B cell (primary cell): ENCODE results near the gene GSG1L. TPM values are rescaled to one million over a fixed set of nuclear protein-coding genes. Genes with fewer than 3 reads are reported as not detected.

ENCODE experiments used
- ATAC-seq: fragments of 200-7000 bp; cut with Tn5 transposase; one replicate; pipeline ENCODE4 v1.10.0; 2021; ENCODE audit warnings: low read depth, mild to moderate bottlenecking, moderate number of reproducible peaks, moderate library complexity
- CTCF ChIA-PET: fragments of 350-600 bp; sonication (Branson Sonifier 250); formaldehyde crosslinking; loops from one replicate; lab custom pipeline; 2021; ENCODE audit warnings: antibody characterized with exemption, inconsistent platforms; lab: Charles Lee
- POLR2A ChIA-PET: fragments of 350-600 bp; sonication (Branson Sonifier 250); formaldehyde crosslinking; loops from one replicate; lab custom pipeline; 2021; ENCODE audit warnings: antibody characterized with exemption; lab: Charles Lee
- DNase-seq: peaks from one replicate; pipeline ENCODE4 v3.0.0; 2013
- H2AFZ ChIP-seq: 2 replicates; pipeline ENCODE4 v1.6.1; 2012; ENCODE audit warnings: mild to moderate bottlenecking, low read depth, low read length; ENCODE audit not compliant: insufficient read depth, poor library complexity, severe bottlenecking
- H3K27ac ChIP-seq, 2 donors: 1 replicate in 1 of 2; 2 replicates in 1 of 2; pipeline ENCODE4 v1.5.1; 2012 to 2013; ENCODE audit warnings: low read length in 2 of 2, mild to moderate bottlenecking in 2 of 2, moderate library complexity in 1 of 2
- H3K27me3 ChIP-seq, 4 experiments: fragments of 200-600 bp in 1 of 4; sonication (generic) in 1 of 4; replicated peaks in 1 of 4; 1 replicate in 2 of 4; 2 replicates in 2 of 4; pipeline versions ENCODE4 v1.6.1 to v1.7.0; 2013 to 2016; ENCODE audit warnings: low read length in 3 of 4, mild to moderate bottlenecking in 2 of 4, mixed read lengths in 1 of 4, moderate library complexity in 1 of 4; ENCODE audit not compliant: insufficient read depth in 4 of 4, control insufficient read depth in 3 of 4; ENCODE audit errors: control extremely low read depth in 1 of 4
- H3K36me3 ChIP-seq, 2 experiments: replicated peaks in 1 of 2; 1 replicate in 1 of 2; 2 replicates in 1 of 2; pipeline versions ENCODE4 v1.6.1 to v1.7.1; 2013; ENCODE audit warnings: low read length in 1 of 2; ENCODE audit not compliant: insufficient read depth in 2 of 2, control insufficient read depth in 1 of 2; ENCODE audit errors: control extremely low read depth in 1 of 2, extremely low read depth in 1 of 2
- H3K4me1 ChIP-seq, 2 donors: fragments of 200-600 bp in 1 of 2; sonication (generic) in 1 of 2; 1 replicate in 1 of 2; 2 replicates in 1 of 2; pipeline versions ENCODE4 v1.5.1 to v1.6.1; 2013 to 2017; ENCODE audit warnings: low read length in 2 of 2; ENCODE audit not compliant: control insufficient read depth in 2 of 2, insufficient read depth in 2 of 2
- H3K4me2 ChIP-seq: replicated peaks from 2 replicates; pipeline ENCODE3; 2012; ENCODE audit warnings: mild to moderate bottlenecking, low read depth, low read length; ENCODE audit not compliant: poor library complexity, severe bottlenecking
- H3K4me3 ChIP-seq, 5 experiments: fragments of 200-600 bp in 1 of 5; sonication (generic) in 1 of 5; 1 replicate in 3 of 5; 2 replicates in 2 of 5; pipeline versions ENCODE4 v1.5.1 to v1.7.0; 2011 to 2016; ENCODE audit warnings: low read length in 4 of 5, mild to moderate bottlenecking in 4 of 5, low read depth in 2 of 5, control low read depth in 1 of 5, moderate library complexity in 1 of 5; ENCODE audit not compliant: insufficient read depth in 1 of 5; ENCODE audit errors: control extremely low read depth in 1 of 5, extremely low read depth in 1 of 5
- H3K79me2 ChIP-seq: fragments of 200-600 bp; sonication (generic); one replicate; pipeline ENCODE4 v1.6.0; 2016; ENCODE audit warnings: low read length; ENCODE audit not compliant: control insufficient read depth, insufficient read depth
- H3K9ac ChIP-seq: fragments of 200-600 bp; sonication (generic); 2 replicates; pipeline ENCODE4 v1.6.1; 2017; ENCODE audit warnings: mild to moderate bottlenecking, low read length, moderate library complexity
- H3K9me3 ChIP-seq, 3 donors: one replicate each; pipeline versions ENCODE4 v1.6.1 to v1.7.1; 2013; ENCODE audit warnings: low read length in 2 of 3; ENCODE audit not compliant: control insufficient read depth in 2 of 3, insufficient read depth in 1 of 3; ENCODE audit errors: control extremely low read depth in 1 of 3
- H4K20me1 ChIP-seq: 2 replicates; pipeline ENCODE4 v1.6.0; 2012; ENCODE audit warnings: mild to moderate bottlenecking, low read length; ENCODE audit not compliant: insufficient read depth, control insufficient read depth, poor library complexity, severe bottlenecking
- H3K27ac Mint-ChIP-seq: one replicate; pipeline ENCODE4 v1.8.0; 2021; ENCODE audit warnings: mixed read lengths
- H3K27me3 Mint-ChIP-seq: one replicate; pipeline ENCODE4 v1.8.0; 2021; ENCODE audit warnings: mixed read lengths
- H3K4me1 Mint-ChIP-seq: one replicate; pipeline ENCODE4 v1.8.0; 2021; ENCODE audit warnings: mixed read lengths
- H3K4me3 Mint-ChIP-seq: one replicate; pipeline ENCODE4 v1.8.0; 2021; ENCODE audit warnings: mixed read lengths
- H3K9me3 Mint-ChIP-seq: one replicate; pipeline ENCODE4 v1.8.0; 2022; ENCODE audit warnings: mixed read lengths; ENCODE audit not compliant: insufficient read depth
- CTCF ChIP-seq: fragments of 200-600 bp; IDR thresholded peaks from one replicate; pipeline ENCODE4 v1.8.0; 2022; ENCODE audit warnings: antibody characterized with exemption, mild to moderate bottlenecking
- EZH2 ChIP-seq: IDR thresholded peaks from 2 replicates; pipeline ENCODE4 v1.6.1; 2012; ENCODE audit warnings: borderline replicate concordance, low read depth, mild to moderate bottlenecking, moderate library complexity, low read length; ENCODE audit not compliant: insufficient read depth, poor library complexity, severe bottlenecking
- WGBS: methylation state at CpG from one replicate; pipeline ENCODE4 v1.1.5; 2013; ENCODE audit warnings: missing lambda C conversion rate; ENCODE audit not compliant: insufficient coverage; 5-methylcytosine and 5-hydroxymethylcytosine counted together
- intact Hi-C: fragments of 100-400 bp; cut with micrococcal nuclease; formaldehyde crosslinking; loops from one replicate; pipeline ENCODE4 v1.10.0; 2022
- polyA plus RNA-seq: library from polyadenylated mRNA; depleted of rRNA; stranded (reverse); fragments of >200 nt; gene quantifications from 2 replicates; pipeline ENCODE4 v1.2.3, GENCODE V29; 2012
- total RNA-seq, 2 donors: library from RNA; stranded (reverse); fragments of 120-200 nt in 1 of 2; gene quantifications; 1 replicate in 1 of 2; 2 replicates in 1 of 2; pipeline versions ENCODE4 v1.2.3 to v1.2.4, GENCODE V29; 2013 to 2022

GSG1L gene
- total and polyA plus RNA-seq, 2 donors (not counting 1 experiment from before 2014, with no cell fraction given) = 0.01 TPM; not detected in 1

DNA sequence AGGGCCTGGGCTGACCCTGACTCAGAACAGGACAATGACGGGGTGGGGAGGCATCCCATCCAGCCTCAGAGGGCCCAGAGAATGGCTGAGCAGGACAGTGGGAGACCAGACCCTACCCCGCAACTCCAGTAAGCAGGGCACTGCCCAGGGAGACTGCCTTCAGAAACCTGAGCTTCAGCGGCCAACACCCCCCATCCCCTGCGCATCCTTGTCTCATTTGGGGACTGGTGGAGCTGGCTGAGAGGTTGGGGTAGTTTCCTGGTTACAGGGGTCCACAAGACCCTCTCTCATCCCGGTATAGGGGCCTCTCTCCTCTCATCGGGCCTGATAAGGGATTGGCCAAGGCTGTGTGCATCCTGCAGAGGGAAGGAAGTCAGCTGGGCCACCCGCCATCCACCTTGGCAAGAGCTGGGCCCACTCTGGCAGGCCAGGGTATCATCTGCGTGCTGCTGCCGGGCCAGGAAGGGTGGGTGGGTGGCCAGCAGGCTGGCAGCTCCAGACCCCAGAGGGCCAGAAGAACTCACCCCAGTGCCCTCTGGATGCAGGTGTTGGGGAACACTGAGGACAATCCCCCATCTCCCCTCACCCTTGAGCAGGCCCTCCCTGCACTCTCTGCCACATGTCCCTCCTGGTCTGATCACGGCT, 284.5 kb downstream of the GSG1L start:
- Histone ChIP-seq H3K9me3 (no peaks in the 10 kb centered on the region), H3K9ac (no peak overlapping the region), H3K27ac (no peak overlapping the region), H4K20me1 (no peaks in the 10 kb centered on the region), H3K4me1 (no peaks in the 10 kb centered on the region), H3K4me3 (no peak overlapping the region), H3K79me2 (no peaks in the 10 kb centered on the region), H3K36me3 (no peaks in the 10 kb centered on the region), H2AFZ (no peak overlapping the region), H3K4me2 (no peak overlapping the region), H3K27me3 (no peaks in the 10 kb centered on the region)
- TF ChIP-seq EZH2 = no peak
- TF ChIP-seq CTCF = no peak
- no peak overlapping the region for H3K27ac Mint-ChIP-seq
- no peak overlapping the region for H3K4me3 Mint-ChIP-seq
- POLR2A ChIA-PET = no interaction called here
- H3K4me1 Mint-ChIP-seq = no peaks in the 10 kb centered on the region
- no peak for DNase-seq
- H3K9me3 Mint-ChIP-seq = no peaks in the 10 kb centered on the region
- intact Hi-C loops = no loop called here
- CTCF ChIA-PET = no interaction called here
- no peak for ATAC-seq
- WGBS = 79% methylated on average over 6 of the region's 10 CpGs
- H3K27me3 Mint-ChIP-seq = no peaks in the 10 kb centered on the region

- Histone ChIP-seq H3K27me3 (no peaks in the 10 kb centered on the region), H3K4me1 (no peaks in the 10 kb centered on the region), H4K20me1 (no peaks in the 10 kb centered on the region), H3K27ac (no peak overlapping the region), H3K36me3 (peaks cover 0 to under 1% of the 10 kb centered on the region in 2 experiments), H3K9me3 (no peaks in the 10 kb centered on the region), H3K4me2 (no peak overlapping the region), H2AFZ (no peak overlapping the region), H3K4me3 (no peak overlapping the region), H3K9ac (no peak overlapping the region), H3K79me2 (no peaks in the 10 kb centered on the region)
- ATAC-seq = no peak
- intact Hi-C loops = no loop called here
- CTCF ChIA-PET = no interaction called here
- TF ChIP-seq EZH2 (no peak), CTCF (no peak)
- no peaks in the 10 kb centered on the region for H3K27me3 Mint-ChIP-seq
- 92% methylated on average over 17 of the region's 20 CpGs for WGBS
- H3K4me3 Mint-ChIP-seq = no peak overlapping the region
- no peak overlapping the region for H3K27ac Mint-ChIP-seq
- H3K4me1 Mint-ChIP-seq = no peaks in the 10 kb centered on the region
- POLR2A ChIA-PET = no interaction called here
- DNase-seq = no peak
- no peaks in the 10 kb centered on the region for H3K9me3 Mint-ChIP-seq
Observed at GRCh38 chr16:27778171-27778925, 285.2 kb downstream of the GSG1L start.
